ENCODE data around the gene CHMP4A. TPM values are rescaled to one million over a fixed set of nuclear protein-coding genes. Genes with fewer than 3 reads are reported as not detected.

CHMP4A gene
- polyA plus RNA-seq, 1 donor from 2014 or later: 55.3 TPM

GRCh38 chr14:24160850-24161804 lies 52.2 kb downstream of the CHMP4A start, which contains the start of gene IRF9:
TSS of gene IRF9 (plus strand) at chr14:24161265. CDS start at chr14:24162145, 880 bp downstream.
- Histone ChIP-seq H3K36me3 (ENCODE audit: insufficient read depth, low read length) (no peaks in the 10 kb centered on the region), H3K79me2 (replicated peaks; ENCODE audit: insufficient read depth, low read length) (no peaks in the 10 kb centered on the region), H4K20me1 (ENCODE audit: insufficient read depth) (no peaks in the 10 kb centered on the region), H3K9me2 (ENCODE audit: insufficient read depth, low read length) (no peaks in the 10 kb centered on the region), H3K4me3 (ENCODE audit: low read length) (no peak within 1 kb of the TSS), H3K9me3 (ENCODE audit: low read length) (no peaks in the 10 kb centered on the region), H2AFZ (ENCODE audit: low read depth, low read length) (no peak within 1 kb of the TSS), H3K27ac (ENCODE audit: low read length) (no peak within 1 kb of the TSS), H3K9ac (ENCODE audit: low read length) (peak within 1 kb of the TSS; percentile 34), H3F3A (ENCODE audit: insufficient read depth, low read length, poor library complexity, severe bottlenecking) (no peaks in the 10 kb centered on the region), H3K4me2 (ENCODE audit: low read length) (no peak within 1 kb of the TSS), H3K27me3 (ENCODE audit: insufficient read depth, low read depth, low read length) (no peaks in the 10 kb centered on the region)
- no peak for TF ChIP-seq EZH2 (IDR thresholded peaks at IDR 0.05; ENCODE audit: borderline replicate concordance, insufficient read depth, low read length, poor library complexity, severe bottlenecking)
- no peak for TF ChIP-seq TAF1 (IDR thresholded peaks at IDR 0.05; ENCODE audit: low read depth)
- peak; percentile 43 for TF ChIP-seq EP300 (conservative IDR thresholded peaks at IDR 0.05; ENCODE audit: poor library complexity, severe bottlenecking)
- no peak for TF ChIP-seq POLR2AphosphoS5 (IDR thresholded peaks at IDR 0.05)
- no peak for TF ChIP-seq REST (IDR thresholded peaks at IDR 0.05; ENCODE audit: borderline replicate concordance)
- peak; percentile 97 for TF ChIP-seq CTCF (IDR thresholded peaks at IDR 0.05; ENCODE audit: poor library complexity, severe bottlenecking)
- peak; percentile 83 for TF ChIP-seq RAD21 (conservative IDR thresholded peaks at IDR 0.05)
- TF ChIP-seq SMC3 (conservative IDR thresholded peaks at IDR 0.05; ENCODE audit: poor library complexity): peak; percentile 92
- peak; percentile 53 for TF ChIP-seq MXI1 (conservative IDR thresholded peaks at IDR 0.05; ENCODE audit: poor library complexity, severe bottlenecking)

GRCh38 chr14:24160499-24160849 lies 52.8 kb downstream of the CHMP4A start:
- Histone ChIP-seq H3K9me3 (ENCODE audit: low read length) (no peaks in the 10 kb centered on the region), H3K9me2 (ENCODE audit: insufficient read depth, low read length) (no peaks in the 10 kb centered on the region), H3K27me3 (ENCODE audit: insufficient read depth, low read depth, low read length) (no peaks in the 10 kb centered on the region), H3F3A (ENCODE audit: insufficient read depth, low read length, poor library complexity, severe bottlenecking) (no peaks in the 10 kb centered on the region), H2AFZ (ENCODE audit: low read depth, low read length) (no peak overlapping the region), H3K4me2 (ENCODE audit: low read length) (no peak overlapping the region), H3K79me2 (replicated peaks; ENCODE audit: insufficient read depth, low read length) (no peaks in the 10 kb centered on the region), H3K27ac (ENCODE audit: low read length) (no peak overlapping the region), H3K9ac (ENCODE audit: low read length) (peak overlapping the region; percentile 34), H3K36me3 (ENCODE audit: insufficient read depth, low read length) (no peaks in the 10 kb centered on the region), H3K4me3 (ENCODE audit: low read length) (no peak overlapping the region), H4K20me1 (ENCODE audit: insufficient read depth) (no peaks in the 10 kb centered on the region)
- TF ChIP-seq SMC3 (conservative IDR thresholded peaks at IDR 0.05; ENCODE audit: poor library complexity): no peak
- TF ChIP-seq EZH2 (IDR thresholded peaks at IDR 0.05; ENCODE audit: borderline replicate concordance, insufficient read depth, low read length, poor library complexity, severe bottlenecking): no peak
- no peak for TF ChIP-seq POLR2AphosphoS5 (IDR thresholded peaks at IDR 0.05)
- TF ChIP-seq EP300 (conservative IDR thresholded peaks at IDR 0.05; ENCODE audit: poor library complexity, severe bottlenecking): no peak
- TF ChIP-seq RAD21 (conservative IDR thresholded peaks at IDR 0.05): no peak
- TF ChIP-seq REST (IDR thresholded peaks at IDR 0.05; ENCODE audit: borderline replicate concordance): no peak
- no peak for TF ChIP-seq TAF1 (IDR thresholded peaks at IDR 0.05; ENCODE audit: low read depth)
- no peak for TF ChIP-seq MXI1 (conservative IDR thresholded peaks at IDR 0.05; ENCODE audit: poor library complexity, severe bottlenecking)
- no peak for TF ChIP-seq CTCF (IDR thresholded peaks at IDR 0.05; ENCODE audit: poor library complexity, severe bottlenecking)

All from neural cell (in vitro differentiated cells).